ENCODE results near the gene MYO1B.

Gene MYO1B

GRCh38 chr2:191250986-191251385, 5.8 kb downstream of the MYO1B start:
- no peak for TF ChIP-seq CTCF (IDR thresholded peaks at IDR 0.05; ENCODE audit: insufficient read depth, low read length, poor library complexity, severe bottlenecking)
- DNase-seq (ENCODE audit: extremely low read depth, insufficient read length) = no peak
- Histone ChIP-seq H3K4me3 (replicated peaks; ENCODE audit: low read depth, low read length) (no peak overlapping the region), H3K27me3 (replicated peaks; ENCODE audit: control insufficient read depth, insufficient read depth, low read length) (peaks cover 1% of the 10 kb centered on the region), H3K36me3 (ENCODE audit: control insufficient read depth, insufficient read depth, low read length) (no peaks in the 10 kb centered on the region)

- Histone ChIP-seq H3K36me3 (ENCODE audit: control insufficient read depth, insufficient read depth, low read length) (no peaks in the 10 kb centered on the region), H3K4me3 (replicated peaks; ENCODE audit: low read depth, low read length) (no peak overlapping the region), H3K27me3 (replicated peaks; ENCODE audit: control insufficient read depth, insufficient read depth, low read length) (peaks cover 1% of the 10 kb centered on the region)
- no peak for DNase-seq (ENCODE audit: extremely low read depth, insufficient read length)
- TF ChIP-seq CTCF (IDR thresholded peaks at IDR 0.05; ENCODE audit: insufficient read depth, low read length, poor library complexity, severe bottlenecking) = no peak
Observed at GRCh38 chr2:191252699-191253098, 7.5 kb downstream of the MYO1B start.

- Histone ChIP-seq H3K27me3 (replicated peaks; ENCODE audit: control insufficient read depth, insufficient read depth, low read length) (peaks cover 1% of the 10 kb centered on the region; the same call in 1 of the 2 replicates), H3K4me3 (replicated peaks; ENCODE audit: low read depth, low read length) (no peak overlapping the region), H3K36me3 (ENCODE audit: control insufficient read depth, insufficient read depth, low read length) (no peaks in the 10 kb centered on the region)
- no peak for TF ChIP-seq CTCF (IDR thresholded peaks at IDR 0.05; ENCODE audit: insufficient read depth, low read length, poor library complexity, severe bottlenecking)
- no peak for DNase-seq (ENCODE audit: extremely low read depth, insufficient read length)
Observed at GRCh38 chr2:191253476-191253875, 8.3 kb downstream of the MYO1B start.

- Histone ChIP-seq H3K27me3 (replicated peaks; ENCODE audit: control insufficient read depth, insufficient read depth, low read length) (no peaks in the 10 kb centered on the region; the same call in 1 of the 2 replicates), H3K4me3 (replicated peaks; ENCODE audit: low read depth, low read length) (no peak overlapping the region), H3K36me3 (ENCODE audit: control insufficient read depth, insufficient read depth, low read length) (no peaks in the 10 kb centered on the region)
- TF ChIP-seq CTCF (IDR thresholded peaks at IDR 0.05; ENCODE audit: insufficient read depth, low read length, poor library complexity, severe bottlenecking) = no peak
- no peak for DNase-seq (ENCODE audit: extremely low read depth, insufficient read length)
Observed at GRCh38 chr2:191255271-191255670, 10.1 kb downstream of the MYO1B start.

- no peak for TF ChIP-seq CTCF (IDR thresholded peaks at IDR 0.05; ENCODE audit: insufficient read depth, low read length, poor library complexity, severe bottlenecking)
- Histone ChIP-seq H3K4me3 (replicated peaks; ENCODE audit: low read depth, low read length) (no peak overlapping the region), H3K27me3 (replicated peaks; ENCODE audit: control insufficient read depth, insufficient read depth, low read length) (no peaks in the 10 kb centered on the region; the same call in 1 of the 2 replicates), H3K36me3 (ENCODE audit: control insufficient read depth, insufficient read depth, low read length) (no peaks in the 10 kb centered on the region)
- no peak for DNase-seq (ENCODE audit: extremely low read depth, insufficient read length)
Observed at GRCh38 chr2:191255756-191256312, 10.6 kb downstream of the MYO1B start.

- no peak for DNase-seq (ENCODE audit: extremely low read depth, insufficient read length)
- H3K27me3 ChIP-seq (replicated peaks; ENCODE audit: control insufficient read depth, insufficient read depth, low read length) = no peaks in the 10 kb centered on the region; the same call in 1 of the 2 replicates
- TF ChIP-seq CTCF (IDR thresholded peaks at IDR 0.05; ENCODE audit: insufficient read depth, low read length, poor library complexity, severe bottlenecking) = no peak
Observed at GRCh38 chr2:191257934-191258333, 12.7 kb downstream of the MYO1B start.

More at GRCh38 chr2:191257934-191258333, 12.7 kb downstream of the MYO1B start:
- no peak overlapping the region for H3K4me3 ChIP-seq (replicated peaks; ENCODE audit: low read depth, low read length)
- H3K36me3 ChIP-seq (ENCODE audit: control insufficient read depth, insufficient read depth, low read length) = no peaks in the 10 kb centered on the region

All from GM06990 (cell line).